ENCODE data around the gene SPTBN1. TPM values are rescaled to one million over a fixed set of nuclear protein-coding genes. Genes with fewer than 3 reads are reported as not detected.
A peak's percentile ranks its signal among the peaks of the same experiment; 100 is the strongest.

Gene SPTBN1
- total and polyA plus RNA-seq, 8 donors: 28.7 to 475 (median 193) TPM

GRCh38 chr2:54590216-54591120 lies 134.3 kb downstream of the SPTBN1 start:
- no peak for DNase-seq
- Histone ChIP-seq H3K36me3 (peaks cover 0 to 11% (median 8%) of the 10 kb centered on the region in 4 donors), H3K27ac (peak overlapping the region in 4 of 5 donors; percentile 54 to 82 (median 72)), H3K4me1 (peaks cover 51 to 90% (median 69%) of the 10 kb centered on the region in 4 donors), H3K9me3 (no peaks in the 10 kb centered on the region), H3K27me3 (no peaks in the 10 kb centered on the region), H3K4me3 (no peak overlapping the region)
- intact Hi-C loops (cut with DNase I; ENCODE audit: low total_unique reads): no loop called here
- 63 to 77% (median 69%) methylated on average over 7 of the region's 7 CpGs for WGBS, 5 donors
- no peak for TF ChIP-seq EP300 (IDR thresholded peaks at IDR 0.05)
- no peak for TF ChIP-seq POLR2AphosphoS5 (IDR thresholded peaks at IDR 0.05)
- no peak for TF ChIP-seq POLR2A (IDR thresholded peaks at IDR 0.05)
- TF ChIP-seq CTCF (IDR thresholded peaks at IDR 0.05): no peak

- DNase-seq: no peak
- Histone ChIP-seq H3K27me3 (no peaks in the 10 kb centered on the region), H3K9me3 (no peaks in the 10 kb centered on the region), H3K27ac (peak overlapping the region in 1 of 5 donors; percentile 82), H3K4me3 (no peak overlapping the region), H3K4me1 (peaks cover 54 to 90% (median 70%) of the 10 kb centered on the region in 4 donors), H3K36me3 (peaks cover 0 to 11% (median 8%) of the 10 kb centered on the region in 4 donors)
- TF ChIP-seq EP300 (IDR thresholded peaks at IDR 0.05) (no peak), POLR2AphosphoS5 (IDR thresholded peaks at IDR 0.05) (no peak), POLR2A (IDR thresholded peaks at IDR 0.05) (no peak), CTCF (IDR thresholded peaks at IDR 0.05) (no peak)
- intact Hi-C loops (cut with DNase I; ENCODE audit: low total_unique reads): no loop called here
- 77 to 90% (median 88%) methylated on average over 3 of the region's 3 CpGs for WGBS, 5 donors
Measured at GRCh38 chr2:54591551-54591950, 135.4 kb downstream of the SPTBN1 start.

- Histone ChIP-seq H3K4me3 (no peak overlapping the region), H3K9me3 (no peaks in the 10 kb centered on the region), H3K27me3 (no peaks in the 10 kb centered on the region), H3K27ac (peak overlapping the region in 2 of 5 donors; percentile 9 to 16), H3K4me1 (peaks cover 60 to 90% (median 72%) of the 10 kb centered on the region in 4 donors), H3K36me3 (peaks cover 0 to 11% (median 8%) of the 10 kb centered on the region in 4 donors)
- intact Hi-C loops (cut with DNase I; ENCODE audit: low total_unique reads): no loop called here
- no peak for DNase-seq
- no peak for TF ChIP-seq POLR2AphosphoS5 (IDR thresholded peaks at IDR 0.05)
- TF ChIP-seq CTCF (IDR thresholded peaks at IDR 0.05): no peak
- TF ChIP-seq EP300 (IDR thresholded peaks at IDR 0.05): no peak
- TF ChIP-seq POLR2A (IDR thresholded peaks at IDR 0.05): no peak
- 74 to 94% (median 91%) methylated on average over 4 of the region's 4 CpGs for WGBS, 5 donors
Measured at GRCh38 chr2:54593249-54593648, 137.1 kb downstream of the SPTBN1 start.

GRCh38 chr2:54594048-54594447 lies 137.9 kb downstream of the SPTBN1 start:
- no peak for DNase-seq
- intact Hi-C loops (cut with DNase I; ENCODE audit: low total_unique reads): no loop called here
- 73 to 89% (median 83%) methylated on average over 4 of the region's 4 CpGs for WGBS, 5 donors
- Histone ChIP-seq H3K4me1 (peaks cover 60 to 90% (median 72%) of the 10 kb centered on the region in 4 donors), H3K27me3 (no peaks in the 10 kb centered on the region), H3K36me3 (peaks cover 0 to 14% (median 11%) of the 10 kb centered on the region in 4 donors), H3K4me3 (no peak overlapping the region), H3K9me3 (no peaks in the 10 kb centered on the region), H3K27ac (no peak overlapping the region)
- TF ChIP-seq POLR2A (IDR thresholded peaks at IDR 0.05) (no peak), CTCF (IDR thresholded peaks at IDR 0.05) (no peak), POLR2AphosphoS5 (IDR thresholded peaks at IDR 0.05) (no peak), EP300 (IDR thresholded peaks at IDR 0.05) (no peak)

All from stomach (tissue), 9 donors.